Loucy (cell line): ENCODE data around the gene RYR2.

Source experiments
- CTCF ChIP-seq: fragments of 200-600 bp; sonication (generic); conservative IDR thresholded peaks from 2 replicates; pipeline ENCODE4 v1.5.1; 2014; ENCODE audit warnings: mild to moderate bottlenecking, antibody characterized with exemption, low read length
- EZH2phosphoT487 ChIP-seq: fragments of 200-600 bp; IDR thresholded peaks from 2 replicates; pipeline ENCODE4 v1.6.1; 2018; ENCODE audit warnings: antibody characterized with exemption, mild to moderate bottlenecking, moderate library complexity, borderline replicate concordance

GRCh38 chr1:237281481-237281880, 239.5 kb downstream of the RYR2 start:
- TF ChIP-seq CTCF (no peak), EZH2phosphoT487 (no peak)
